Stimulated activated CD8-positive, alpha-beta memory T cell treated with anti-CD3 and anti-CD28 coated beads, Interleukin-7, amount 100 ng/mL, for 4 hours (primary cell): Measurements from ENCODE around the gene PLA2G12A.

Experiments
- DNase-seq, 2 donors: peaks; one replicate each; pipeline ENCODE4 v3.0.0-alpha.2; 2020; ENCODE audit warnings: low read depth in 2 of 2

PLA2G12A gene

DNA sequence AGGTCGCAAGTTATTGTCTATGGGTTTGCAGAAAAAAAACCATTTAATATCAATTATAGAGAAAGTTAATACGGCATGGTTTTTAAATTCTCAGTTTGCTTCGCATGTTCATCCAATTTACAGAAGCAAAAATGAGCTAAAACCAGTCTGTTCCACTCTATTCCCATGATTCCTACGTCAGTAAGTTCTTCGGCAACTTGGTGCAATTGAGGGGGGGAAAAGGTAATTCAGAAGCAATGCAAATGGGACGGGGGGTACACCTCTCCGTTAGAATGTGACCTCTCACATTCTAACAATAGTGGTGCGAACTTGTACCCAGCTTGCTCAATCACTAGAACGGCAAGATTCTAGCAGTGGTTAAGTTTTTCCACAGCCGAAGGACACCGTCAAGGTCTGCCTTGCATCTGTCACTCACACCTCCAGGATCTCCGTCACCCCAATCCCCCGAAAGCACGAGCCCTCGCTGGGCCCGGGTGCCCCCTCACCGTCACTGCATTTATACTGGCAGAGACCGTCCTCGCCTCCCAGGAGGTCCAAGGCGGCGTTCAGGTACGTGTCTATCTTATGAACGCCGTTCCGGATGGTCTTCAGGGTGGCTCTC lies 653 bp downstream of the PLA2G12A start:
- peak in 1 of 2 donors; percentile 18 for DNase-seq

- DNase-seq = no peak
These were observed 1.5 kb downstream of the PLA2G12A start for GRCh38 chr4:109728385-109728784.

DNA sequence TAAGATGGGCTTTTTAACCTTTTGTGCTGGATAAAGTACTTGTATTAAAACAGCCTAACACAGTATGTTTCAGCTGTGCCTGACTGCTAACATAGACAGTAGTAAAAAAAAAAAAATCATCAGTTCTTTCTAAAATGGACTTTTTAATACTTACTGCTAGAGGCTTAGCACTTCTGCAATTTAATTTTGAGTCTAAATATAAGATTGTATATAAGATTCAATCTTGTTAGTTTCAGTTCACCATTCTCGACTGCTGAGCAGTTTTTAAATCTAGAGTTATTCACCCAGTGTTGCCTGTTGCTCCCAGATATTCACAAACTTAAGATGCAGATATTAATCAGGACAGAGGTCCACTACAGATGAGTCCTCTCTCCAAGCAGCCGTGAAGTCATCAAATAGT lies 6.8 kb downstream of the PLA2G12A start:
- no peak for DNase-seq

DNA sequence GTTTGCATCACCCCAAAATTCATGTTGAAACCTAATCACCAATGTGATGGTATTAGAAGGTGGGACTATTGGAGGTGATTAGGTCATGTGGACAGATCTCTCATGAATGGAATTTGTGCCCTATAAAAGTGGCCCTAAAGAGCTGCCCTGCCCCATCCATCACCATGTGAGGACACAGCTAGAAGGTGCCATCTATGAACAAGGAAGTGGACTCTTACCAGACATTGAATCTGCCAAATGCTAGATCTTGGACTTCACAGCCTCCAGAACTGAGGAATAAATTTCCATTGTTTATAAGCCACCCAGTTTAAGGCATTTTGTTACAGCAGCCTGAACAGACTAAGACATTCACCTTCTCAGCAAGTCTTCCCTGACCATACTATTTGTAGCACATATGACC lies 7.5 kb downstream of the PLA2G12A start:
- no peak for DNase-seq

DNA sequence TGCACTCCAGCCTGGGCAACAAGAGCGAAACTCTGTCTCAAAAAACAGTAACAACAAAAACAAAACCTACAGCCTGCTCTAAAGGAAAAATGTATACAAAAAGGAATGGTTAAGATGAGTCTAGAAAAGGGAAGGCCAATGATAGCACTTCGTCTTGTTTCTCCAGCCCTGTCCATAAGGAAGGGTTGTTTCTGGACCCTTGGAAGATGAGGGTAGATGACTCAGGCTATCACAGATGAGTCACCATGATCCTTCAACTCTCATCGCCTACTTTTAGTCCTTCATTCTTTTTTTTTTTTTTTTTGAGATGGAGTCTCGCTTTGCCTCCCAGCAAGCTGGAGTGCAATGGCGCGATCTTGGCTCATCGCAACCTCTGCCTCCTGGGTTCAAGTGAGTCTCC lies 8.8 kb downstream of the PLA2G12A start:
- no peak for DNase-seq

- no peak for DNase-seq
These were observed 10.3 kb downstream of the PLA2G12A start for GRCh38 chr4:109719604-109720003.

GRCh38 chr4:109718759-109719158 lies 11.1 kb downstream of the PLA2G12A start:
- DNase-seq = no peak

DNA sequence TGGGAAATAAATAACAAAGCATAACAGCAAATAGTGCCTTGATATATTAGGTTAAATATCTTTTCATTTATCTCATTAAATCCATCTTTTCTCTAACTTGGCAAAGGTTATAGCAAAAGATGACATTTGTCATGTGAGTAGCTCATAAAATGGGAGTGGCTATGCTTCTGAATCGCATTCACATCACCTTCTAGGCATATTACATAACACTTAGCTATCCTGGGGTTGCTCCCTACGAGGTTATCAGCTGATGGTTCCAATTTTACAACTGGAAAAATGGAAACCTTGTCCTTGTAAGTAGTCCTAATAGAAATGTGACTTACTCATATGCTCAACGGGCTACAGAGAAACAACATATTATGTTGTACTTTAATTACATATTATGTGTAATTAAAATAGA lies 16.4 kb downstream of the PLA2G12A start:
- no peak for DNase-seq

DNA sequence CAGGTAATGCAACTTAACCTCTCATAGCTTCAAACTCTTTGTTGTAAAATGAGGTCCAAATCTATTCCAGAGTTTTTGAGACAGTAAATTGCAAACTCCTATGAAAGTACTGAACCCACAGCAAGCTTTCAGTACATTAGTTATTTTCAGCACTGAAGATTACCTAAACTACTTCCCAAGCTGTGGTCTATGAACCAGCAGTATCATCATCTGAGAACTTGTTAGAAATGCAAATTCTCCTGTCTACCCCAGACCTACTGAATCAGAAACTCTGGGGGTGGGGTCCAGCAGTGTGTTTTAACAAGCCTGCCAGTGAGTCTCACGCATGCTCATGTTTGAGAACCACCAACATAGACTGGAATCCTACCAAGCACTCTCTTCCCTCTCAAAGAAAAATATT lies 20.9 kb downstream of the PLA2G12A start:
- no peak for DNase-seq

GRCh38 chr4:109708435-109708834 lies 21.4 kb downstream of the PLA2G12A start:
- no peak for DNase-seq

DNA sequence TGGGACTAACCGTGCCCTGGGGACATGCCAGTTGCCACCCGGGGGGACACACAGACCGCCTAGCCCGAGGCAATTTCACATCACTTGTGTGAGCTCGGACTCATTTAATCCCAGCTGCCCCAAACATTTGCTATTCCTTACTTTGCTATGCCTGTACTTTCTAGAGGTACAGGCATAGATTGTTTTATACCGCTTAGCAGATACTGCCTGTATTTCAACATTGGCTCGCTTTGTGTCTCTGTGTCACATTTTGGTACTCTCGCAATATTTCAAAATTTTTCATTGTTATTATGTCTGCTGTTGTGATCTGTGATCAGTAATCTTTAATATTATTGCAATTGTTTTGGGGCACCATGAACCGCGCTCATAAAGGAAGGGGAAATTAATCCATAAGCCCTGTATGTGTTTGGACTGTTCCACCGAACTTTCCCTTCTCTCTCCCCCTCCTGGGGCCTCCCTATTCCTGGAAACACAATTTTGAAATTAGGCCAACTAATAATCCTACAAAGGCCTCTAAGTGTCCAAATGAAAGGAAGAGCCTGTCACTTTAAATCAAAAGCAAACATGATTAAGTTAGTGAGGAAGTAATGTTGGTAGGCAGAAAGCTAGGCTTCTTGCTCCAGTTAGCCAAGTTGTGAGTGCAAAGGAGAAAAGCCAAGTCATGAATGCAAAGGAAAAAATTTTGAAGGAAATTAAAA lies 26.1 kb downstream of the PLA2G12A start:
- DNase-seq = no peak

GRCh38 chr4:109702950-109703663 lies 26.8 kb downstream of the PLA2G12A start, which contains the start of gene CASP6:
CASP6 (minus strand) TSS chr4:109703445; CDS start chr4:109703395, 50 bp downstream.
- peak; percentile 36 to 62 for DNase-seq

DNA sequence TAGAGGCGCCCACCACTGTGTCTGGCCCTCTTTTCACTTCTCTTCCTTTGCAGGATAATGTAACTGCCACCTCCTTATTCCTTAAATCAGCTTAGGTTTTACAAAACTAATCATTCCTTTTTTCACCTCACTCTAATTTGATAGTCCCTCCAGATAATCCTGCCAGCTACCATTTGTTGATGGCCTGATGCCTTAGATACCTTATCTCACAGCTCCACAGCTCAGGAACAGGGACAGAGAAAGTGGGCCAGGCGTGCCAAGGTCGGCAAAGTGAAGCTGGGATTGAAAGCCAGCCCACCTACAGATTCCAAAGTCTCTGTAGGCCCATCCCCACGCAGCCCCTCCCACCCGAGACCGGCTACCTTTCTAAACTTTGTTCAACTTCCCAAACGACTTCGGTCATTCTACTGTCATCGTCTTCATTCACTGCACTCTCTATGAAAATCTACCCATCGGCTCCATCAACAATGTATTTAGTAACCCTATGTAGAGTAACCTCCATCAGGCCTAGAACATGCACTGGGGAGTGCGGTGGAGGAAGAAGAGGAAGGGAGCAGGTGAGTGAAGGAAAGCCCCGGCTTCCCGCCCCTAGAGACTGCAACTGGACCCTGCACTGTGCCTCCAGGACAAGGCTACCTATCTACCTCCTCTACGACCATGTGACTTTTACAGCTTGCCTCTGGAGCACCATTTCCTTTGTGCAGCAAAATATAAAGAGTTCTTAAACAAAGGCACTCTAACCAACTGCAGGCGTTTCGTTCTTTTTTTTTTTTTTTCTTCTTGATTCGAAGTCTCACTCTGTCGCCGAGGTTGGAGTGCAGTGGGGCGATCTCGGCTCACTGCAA lies 28.1 kb downstream of the PLA2G12A start:
- no peak for DNase-seq

GRCh38 chr4:109699553-109700225 lies 30.2 kb downstream of the PLA2G12A start:
- DNase-seq = no peak

- DNase-seq = no peak
These were observed 31.2 kb downstream of the PLA2G12A start for GRCh38 chr4:109698656-109699055.

DNA sequence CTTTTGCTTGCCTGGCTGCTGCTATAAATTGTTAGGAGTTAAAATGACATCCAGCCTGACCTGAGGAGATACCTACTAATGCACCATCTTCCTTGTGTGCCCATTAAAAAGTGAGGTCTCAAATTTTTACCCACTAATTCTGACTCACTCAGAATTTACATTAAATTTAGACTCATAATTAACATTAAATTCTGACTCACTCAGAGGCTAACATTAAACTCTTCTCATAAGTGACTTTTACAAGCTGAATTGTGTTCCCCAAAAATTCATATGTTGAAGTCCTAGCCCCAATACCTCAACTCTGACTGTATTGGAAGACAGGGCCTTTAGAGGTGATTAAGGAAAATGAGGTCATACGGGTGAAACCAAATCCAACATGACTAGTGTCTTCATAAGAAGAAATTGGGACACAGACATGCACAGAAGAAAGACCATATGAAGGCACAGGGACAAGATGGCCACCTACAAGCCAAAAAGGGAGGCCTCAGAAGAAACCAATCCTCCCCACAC lies 38.4 kb downstream of the PLA2G12A start:
- no peak for DNase-seq

GRCh38 chr4:109690690-109691410 lies 39.0 kb downstream of the PLA2G12A start:
- DNase-seq = no peak

- no peak for DNase-seq
These were observed 45.1 kb downstream of the PLA2G12A start for GRCh38 chr4:109684727-109685126.

- DNase-seq = no peak
These were observed 46.1 kb downstream of the PLA2G12A start for GRCh38 chr4:109683621-109684253.

- no peak for DNase-seq
These were observed 47.0 kb downstream of the PLA2G12A start for GRCh38 chr4:109682875-109683274.
